ACC112 (cell line): ENCODE data around the gene TREML4.

Experiments used
- H2AFZ ChIP-seq: fragments of 200-600 bp; sonication (generic); one replicate; pipeline ENCODE4 v1.6.0; 2017; ENCODE audit warnings: antibody characterized with exemption, low read length; ENCODE audit not compliant: unreplicated experiment
- H3K27ac ChIP-seq: fragments of 200-600 bp; sonication (generic); 2 replicates; pipeline ENCODE4 v1.5.1; 2014; ENCODE audit warnings: low read depth, mild to moderate bottlenecking, antibody characterized with exemption, low read length, moderate library complexity
- H3K27me3 ChIP-seq: fragments of 200-600 bp; sonication (generic); 2 replicates; pipeline ENCODE4 v1.6.1; 2014; ENCODE audit warnings: mild to moderate bottlenecking, antibody characterized with exemption, low read length, moderate library complexity, mixed read lengths; ENCODE audit not compliant: insufficient read depth
- H3K36me3 ChIP-seq: fragments of 200-600 bp; sonication (generic); 2 replicates; pipeline ENCODE4 v1.6.1; 2016; ENCODE audit warnings: mild to moderate bottlenecking, antibody characterized with exemption, low read length, moderate library complexity, mixed read lengths; ENCODE audit not compliant: insufficient read depth
- H3K4me1 ChIP-seq: fragments of 200-600 bp; sonication (generic); one replicate; pipeline ENCODE4 v1.6.1; 2016; ENCODE audit warnings: low read length, mixed read lengths; ENCODE audit not compliant: insufficient read depth, unreplicated experiment, control insufficient read depth
- H3K4me3 ChIP-seq: fragments of 200-600 bp; sonication (generic); 2 replicates; pipeline ENCODE4 v1.5.1; 2014; ENCODE audit warnings: mild to moderate bottlenecking, low read depth, low read length
- H3K79me2 ChIP-seq: fragments of 200-600 bp; sonication (generic); one replicate; pipeline ENCODE4 v1.6.0; 2016; ENCODE audit warnings: low read length; ENCODE audit not compliant: control insufficient read depth, unreplicated experiment, insufficient read depth

Gene TREML4

DNA sequence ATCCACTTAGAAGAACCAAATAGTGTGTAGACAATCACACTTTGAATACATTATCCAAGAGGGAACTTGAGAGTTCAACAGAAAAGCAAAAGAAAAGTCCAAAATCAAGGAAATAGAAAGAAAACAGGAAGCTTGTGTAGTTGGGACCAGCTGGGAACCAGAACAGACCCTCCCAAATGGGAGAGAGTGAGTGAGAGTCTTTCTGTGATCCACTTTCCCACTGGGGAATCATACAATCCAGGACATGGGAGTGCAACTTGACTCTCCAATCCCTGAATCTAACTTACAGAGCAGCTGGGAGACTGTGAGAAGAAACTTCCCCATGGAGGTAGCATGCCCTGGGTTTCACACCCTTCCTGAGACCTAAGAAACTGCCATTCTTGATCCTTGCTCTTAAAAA is 27.0 kb downstream of the TREML4 start:
- H3K4me3 ChIP-seq, result no peak overlapping the region
- no peaks in the 10 kb centered on the region for H3K36me3 ChIP-seq
- H3K79me2 ChIP-seq, result no peaks in the 10 kb centered on the region
- H2AFZ ChIP-seq, result no peak overlapping the region
- peaks cover 30% of the 10 kb centered on the region for H3K27me3 ChIP-seq
- H3K27ac ChIP-seq, result no peak overlapping the region
- no peaks in the 10 kb centered on the region for H3K4me1 ChIP-seq

DNA sequence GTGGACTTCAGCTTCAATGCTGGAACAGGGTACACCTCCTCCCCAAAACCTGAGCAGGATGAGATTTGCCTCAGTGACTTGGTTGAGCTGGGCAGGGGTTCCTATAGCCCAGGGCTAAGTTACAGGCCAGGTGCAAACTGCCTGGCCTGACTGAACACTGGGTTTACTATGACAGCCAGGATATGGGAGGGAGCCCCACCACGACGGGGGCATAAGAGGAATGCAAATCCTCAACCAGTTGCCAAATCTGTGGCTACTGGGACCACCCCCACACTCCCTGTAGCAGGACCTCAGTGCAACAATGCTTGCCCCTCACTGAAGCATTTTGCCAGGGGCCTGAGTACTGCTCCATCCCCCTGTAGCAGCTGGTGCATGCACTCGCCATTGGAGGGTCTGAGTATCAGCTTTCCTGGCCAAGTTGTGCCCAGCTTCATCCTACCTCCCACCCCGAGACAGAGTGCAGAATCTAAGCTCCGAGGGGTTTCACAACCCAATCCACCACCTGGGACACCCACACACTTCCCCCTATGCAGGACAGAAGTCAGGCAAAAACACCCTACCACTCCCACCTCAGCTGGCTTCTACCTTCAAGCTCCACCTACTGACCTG is 27.6 kb downstream of the TREML4 start:
- Histone ChIP-seq H3K36me3 (no peaks in the 10 kb centered on the region), H3K79me2 (no peaks in the 10 kb centered on the region), H2AFZ (no peak overlapping the region), H3K4me1 (no peaks in the 10 kb centered on the region), H3K4me3 (no peak overlapping the region), H3K27me3 (peaks cover 30% of the 10 kb centered on the region), H3K27ac (no peak overlapping the region)

DNA sequence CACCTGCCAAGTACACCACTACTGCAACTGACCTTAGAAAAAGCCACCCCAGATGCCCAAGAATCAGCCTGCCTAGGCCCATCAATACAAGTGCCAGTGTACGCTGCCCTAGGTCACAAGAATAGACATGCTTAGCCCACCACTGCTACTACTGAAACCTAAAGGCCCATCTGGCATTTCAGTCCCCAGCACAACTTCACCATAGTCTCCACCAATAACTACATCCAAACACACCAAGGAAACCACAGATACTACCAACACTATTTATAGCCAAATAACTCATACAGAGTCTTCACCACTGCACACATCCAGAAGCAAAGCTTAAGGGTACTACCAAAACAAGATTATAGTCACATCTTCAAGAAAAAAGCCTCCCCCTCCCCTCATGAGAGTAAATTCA is 28.2 kb downstream of the TREML4 start:
- no peaks in the 10 kb centered on the region for H3K79me2 ChIP-seq
- no peak overlapping the region for H2AFZ ChIP-seq
- H3K27ac ChIP-seq, result no peak overlapping the region
- H3K4me3 ChIP-seq, result no peak overlapping the region
- H3K36me3 ChIP-seq, result no peaks in the 10 kb centered on the region
- no peaks in the 10 kb centered on the region for H3K4me1 ChIP-seq
- H3K27me3 ChIP-seq, result peaks cover 30% of the 10 kb centered on the region

DNA sequence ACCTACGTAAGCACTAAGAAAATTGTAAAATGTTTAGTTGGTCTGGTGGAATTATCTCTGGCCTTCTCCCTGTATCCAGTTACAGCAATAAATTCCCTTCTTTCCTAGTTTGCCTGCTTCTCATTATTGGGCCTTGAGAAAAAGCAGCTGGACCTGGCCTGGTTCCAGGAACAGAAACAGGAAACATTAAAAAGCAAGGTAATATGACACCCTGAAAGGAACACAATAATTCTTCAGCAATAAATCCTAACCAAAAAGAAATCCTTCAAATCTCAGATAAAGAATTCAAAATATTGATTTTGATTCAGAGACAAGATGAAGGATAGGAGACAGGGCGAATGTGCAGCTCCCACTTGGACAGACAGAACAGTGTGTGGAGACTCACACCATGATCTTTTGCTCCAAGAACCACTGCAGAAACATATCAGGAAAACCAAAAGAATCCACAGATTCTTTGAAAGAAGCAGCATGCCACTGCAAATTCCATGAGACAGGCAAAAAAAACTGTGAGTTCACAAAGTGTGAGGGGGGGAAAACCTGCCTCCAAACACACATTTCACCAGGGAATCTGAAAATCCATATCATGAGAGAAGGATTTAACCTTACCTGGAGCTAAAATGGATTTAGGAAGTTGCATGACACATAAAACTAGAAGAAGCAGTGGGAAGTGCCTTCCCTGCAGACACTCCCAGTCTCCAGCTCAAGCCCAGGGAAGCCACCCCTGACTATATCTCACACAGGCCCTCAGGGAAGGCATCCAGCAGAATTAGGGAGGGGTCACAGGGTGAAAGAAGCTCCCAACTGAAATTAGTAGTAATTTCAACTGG is 29.4 kb downstream of the TREML4 start:
- Histone ChIP-seq H3K4me3 (no peak overlapping the region), H3K27ac (no peak overlapping the region), H2AFZ (no peak overlapping the region)

DNA sequence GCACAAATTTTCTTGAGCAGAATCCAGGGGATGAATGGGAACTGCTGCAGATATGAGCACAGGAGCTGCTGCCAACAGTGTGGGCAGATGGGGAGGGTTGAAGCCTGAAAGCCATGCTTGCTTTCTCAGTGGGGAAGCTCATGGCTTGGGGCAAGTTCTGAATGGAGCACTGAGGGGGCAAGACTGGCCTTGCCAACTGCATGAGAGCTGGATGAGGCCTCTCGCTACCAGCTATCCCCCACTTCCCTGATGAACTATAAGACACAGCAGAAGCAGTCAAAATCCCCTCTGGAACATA is 30.0 kb downstream of the TREML4 start:
- Histone ChIP-seq H2AFZ (no peak overlapping the region), H3K27ac (no peak overlapping the region)

More for the DNA sequence above, 29.4 kb downstream of the TREML4 start:
- Histone ChIP-seq H3K4me1 (no peaks in the 10 kb centered on the region), H3K27me3 (peaks cover 19% of the 10 kb centered on the region), H3K79me2 (no peaks in the 10 kb centered on the region), H3K36me3 (no peaks in the 10 kb centered on the region)

DNA sequence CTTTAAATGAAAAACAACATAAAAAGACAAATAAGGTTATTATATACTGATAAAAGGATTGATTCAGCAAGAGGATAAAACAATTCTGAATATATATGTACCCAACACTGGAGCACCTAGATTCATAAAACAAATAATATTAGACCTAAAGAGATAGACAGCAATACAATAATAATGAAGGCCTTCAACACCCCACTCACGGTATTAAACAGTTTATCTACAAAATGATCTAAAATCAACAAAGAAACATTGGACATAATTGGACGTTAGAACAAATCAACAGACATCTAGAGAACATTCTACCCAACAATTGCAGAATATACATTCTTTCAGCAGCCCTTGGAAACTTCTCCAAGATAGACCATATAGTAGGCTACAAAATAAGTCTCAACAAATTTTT is 34.3 kb downstream of the TREML4 start:
- Histone ChIP-seq H3K79me2 (no peaks in the 10 kb centered on the region), H2AFZ (no peak overlapping the region), H3K4me3 (no peak overlapping the region), H3K27me3 (no peaks in the 10 kb centered on the region; the same call in 1 of the 2 replicates), H3K27ac (no peak overlapping the region), H3K4me1 (no peaks in the 10 kb centered on the region), H3K36me3 (no peaks in the 10 kb centered on the region)

More for the DNA sequence above, 30.0 kb downstream of the TREML4 start:
- Histone ChIP-seq H3K4me1 (no peaks in the 10 kb centered on the region), H3K27me3 (peaks cover 14% of the 10 kb centered on the region), H3K4me3 (no peak overlapping the region), H3K79me2 (no peaks in the 10 kb centered on the region), H3K36me3 (no peaks in the 10 kb centered on the region)

DNA sequence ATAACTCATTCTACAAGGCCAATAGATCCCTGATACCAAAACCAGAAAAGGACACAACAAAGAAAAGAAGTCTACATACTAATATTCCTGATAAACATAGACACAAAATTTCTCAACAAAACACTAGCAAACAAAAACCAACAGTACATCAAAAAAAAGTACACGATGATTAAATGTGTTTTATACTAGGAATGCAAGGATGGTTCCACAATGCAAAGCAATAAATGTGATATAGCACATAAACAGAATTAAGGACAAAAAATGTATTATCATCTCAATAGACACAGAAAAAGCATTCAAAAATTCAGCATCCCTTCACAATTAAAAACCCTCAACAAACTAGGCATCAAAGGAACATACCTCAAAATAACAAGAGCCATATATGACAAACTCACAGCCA is 35.1 kb downstream of the TREML4 start:
- Histone ChIP-seq H3K27me3 (no peaks in the 10 kb centered on the region; the same call in 1 of the 2 replicates), H3K4me3 (no peak overlapping the region), H3K79me2 (no peaks in the 10 kb centered on the region), H3K36me3 (no peaks in the 10 kb centered on the region), H2AFZ (no peak overlapping the region), H3K4me1 (no peaks in the 10 kb centered on the region), H3K27ac (no peak overlapping the region)

DNA sequence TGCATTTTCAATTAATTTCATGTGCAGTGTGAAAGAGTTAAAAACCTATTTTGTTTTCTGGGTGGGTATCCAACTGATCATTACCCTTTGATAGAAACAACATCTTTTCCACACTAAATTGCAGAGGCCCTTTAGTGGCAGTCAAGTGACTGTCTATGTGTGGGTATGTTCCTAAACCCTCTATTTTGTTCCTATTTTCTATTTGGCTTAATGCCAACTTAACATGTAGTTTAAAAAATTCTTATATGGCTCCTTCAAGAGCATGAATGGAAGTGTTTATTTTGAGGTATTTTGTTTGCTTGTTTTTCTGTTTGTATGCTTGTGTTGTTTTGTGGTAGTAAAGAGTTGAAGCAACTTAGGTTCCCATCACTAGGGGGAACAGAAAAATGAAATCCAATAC is 38.4 kb downstream of the TREML4 start:
- no peaks in the 10 kb centered on the region for H3K36me3 ChIP-seq
- H3K27ac ChIP-seq, result no peak overlapping the region
- no peaks in the 10 kb centered on the region for H3K4me1 ChIP-seq
- no peaks in the 10 kb centered on the region for H3K79me2 ChIP-seq
- no peak overlapping the region for H3K4me3 ChIP-seq
- H3K27me3 ChIP-seq, result no peaks in the 10 kb centered on the region; the same call in 1 of the 2 replicates
- H2AFZ ChIP-seq, result no peak overlapping the region

DNA sequence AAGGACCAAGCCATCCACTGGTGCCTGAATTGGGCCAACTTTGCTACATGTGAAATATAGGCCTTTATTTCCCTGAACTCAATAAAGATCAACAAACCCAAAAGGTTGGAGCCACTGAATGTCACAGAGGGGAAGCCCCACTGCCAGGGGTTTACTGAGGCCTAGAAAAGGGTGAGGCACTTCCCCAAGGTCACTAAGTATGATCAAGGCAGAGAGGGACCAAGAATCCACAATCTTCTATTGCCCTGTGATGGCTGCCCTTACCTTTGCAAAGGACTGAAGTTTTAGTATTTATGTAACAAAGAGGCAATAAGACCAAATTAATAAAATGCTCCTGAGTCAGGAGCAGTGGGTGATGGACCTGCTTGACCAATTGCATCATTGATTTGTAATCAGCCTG is 40.3 kb downstream of the TREML4 start:
- H3K27me3 ChIP-seq, result peaks cover 8% of the 10 kb centered on the region; the same call in 1 of the 2 replicates
- H3K36me3 ChIP-seq, result no peaks in the 10 kb centered on the region
- H3K4me3 ChIP-seq, result no peak overlapping the region
- no peaks in the 10 kb centered on the region for H3K79me2 ChIP-seq
- H3K4me1 ChIP-seq, result no peaks in the 10 kb centered on the region
- no peak overlapping the region for H3K27ac ChIP-seq
- no peak overlapping the region for H2AFZ ChIP-seq

DNA sequence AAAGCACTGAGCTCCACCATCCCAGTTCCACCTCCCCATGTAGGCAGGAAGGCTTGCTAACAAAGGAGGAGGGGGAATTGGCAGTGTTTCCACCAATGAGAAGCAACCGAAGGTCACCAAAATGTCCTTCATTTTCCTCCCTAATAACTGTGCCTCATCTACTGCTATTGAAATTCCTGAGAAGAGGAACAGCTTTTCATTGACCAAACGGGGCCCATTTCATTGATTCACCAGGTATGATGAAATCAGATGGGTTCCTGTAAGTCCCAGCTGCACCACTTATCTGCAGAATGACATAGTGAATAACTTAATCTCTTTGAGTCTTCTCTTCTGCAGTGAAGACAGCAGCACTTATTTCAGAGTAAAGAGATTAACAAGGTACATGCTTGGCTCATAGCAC is 41.0 kb downstream of the TREML4 start:
- Histone ChIP-seq H3K36me3 (no peaks in the 10 kb centered on the region), H3K4me3 (no peak overlapping the region), H3K27me3 (peaks cover 15% of the 10 kb centered on the region; the same call in 1 of the 2 replicates), H3K27ac (no peak overlapping the region), H3K79me2 (no peaks in the 10 kb centered on the region), H2AFZ (no peak overlapping the region), H3K4me1 (no peaks in the 10 kb centered on the region)

DNA sequence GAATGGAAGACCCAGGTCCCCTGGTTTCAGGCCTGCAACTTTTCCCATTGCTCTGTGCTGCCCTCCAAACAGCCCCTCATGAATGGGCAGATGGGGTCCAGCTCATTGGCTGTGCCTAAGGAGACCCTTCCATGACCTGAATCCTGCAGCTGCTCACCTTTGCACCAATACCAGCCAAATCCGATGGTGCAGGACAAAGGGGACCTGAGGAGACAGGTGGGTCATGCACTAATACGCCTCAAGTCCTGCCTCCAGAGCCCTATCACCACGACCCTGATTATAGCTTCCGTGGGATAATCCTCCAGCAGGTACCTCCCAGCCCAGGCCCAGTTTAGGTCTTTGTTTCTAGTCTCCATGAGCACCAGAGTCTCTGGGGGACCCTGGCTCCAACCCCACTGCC is 41.6 kb downstream of the TREML4 start:
- Histone ChIP-seq H2AFZ (no peak overlapping the region), H3K27ac (no peak overlapping the region), H3K27me3 (peaks cover 20% of the 10 kb centered on the region; the same call in 1 of the 2 replicates), H3K36me3 (no peaks in the 10 kb centered on the region), H3K4me1 (no peaks in the 10 kb centered on the region), H3K4me3 (no peak overlapping the region), H3K79me2 (no peaks in the 10 kb centered on the region)
